Effector memory CD4-positive, alpha-beta T cell (primary cell): ENCODE data around the gene GAMT.

Source experiments
- DNase-seq, 3 donors: peaks; one replicate each; pipeline ENCODE4 v3.0.0-alpha.2; 2020
- H3K27ac ChIP-seq: 2 replicates; pipeline ENCODE4 v1.7.0; 2013; ENCODE audit warnings: mild to moderate bottlenecking, low read length, moderate library complexity; ENCODE audit not compliant: insufficient read depth, poor library complexity, severe bottlenecking
- H3K27me3 ChIP-seq: replicated peaks from 2 replicates; pipeline ENCODE4 v1.7.0; 2013; ENCODE audit warnings: mild to moderate bottlenecking, low read length; ENCODE audit not compliant: insufficient read depth, control insufficient read depth, poor library complexity, severe bottlenecking
- H3K36me3 ChIP-seq: 2 replicates; pipeline ENCODE4 v1.7.0; 2013; ENCODE audit warnings: mild to moderate bottlenecking, low read length, moderate library complexity; ENCODE audit not compliant: control insufficient read depth, insufficient read depth
- H3K4me1 ChIP-seq: 2 replicates; pipeline ENCODE4 v1.7.0; 2013; ENCODE audit warnings: low read length, mild to moderate bottlenecking; ENCODE audit not compliant: control insufficient read depth, insufficient read depth, poor library complexity, severe bottlenecking
- H3K4me3 ChIP-seq: 2 replicates; pipeline ENCODE4 v1.7.0; 2013; ENCODE audit warnings: low read length, low read depth, mild to moderate bottlenecking; ENCODE audit not compliant: insufficient read depth, poor library complexity, severe bottlenecking
- H3K9me3 ChIP-seq: 2 replicates; pipeline ENCODE4 v1.7.0; 2013; ENCODE audit warnings: mild to moderate bottlenecking, low read length, moderate library complexity; ENCODE audit not compliant: control insufficient read depth

Gene GAMT

DNA sequence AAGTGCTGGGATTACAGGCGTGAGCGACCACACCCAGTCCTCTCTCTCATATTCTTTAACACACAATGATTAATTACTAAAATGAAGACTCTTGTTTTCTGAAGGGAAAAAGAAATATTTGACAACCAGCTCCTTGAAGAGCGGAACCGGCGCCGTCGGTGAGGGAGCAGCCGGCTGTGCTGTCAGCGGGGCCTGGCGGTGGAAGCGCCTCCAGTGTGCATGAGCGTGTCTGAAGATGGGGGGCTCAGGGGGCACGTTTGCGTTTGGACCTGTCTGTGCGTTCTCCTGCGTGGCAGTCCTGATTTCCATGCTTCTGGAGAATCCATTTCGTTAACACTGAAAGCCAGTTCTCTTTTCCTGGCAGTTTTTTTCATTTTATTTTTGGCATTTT lies 24.9 kb downstream of the GAMT start:
- H3K4me3 ChIP-seq: no peak overlapping the region
- H3K27me3 ChIP-seq: no peaks in the 10 kb centered on the region
- no peak overlapping the region for H3K27ac ChIP-seq
- H3K9me3 ChIP-seq: no peaks in the 10 kb centered on the region
- H3K4me1 ChIP-seq: no peaks in the 10 kb centered on the region
- no peak for DNase-seq
- peaks cover 1% of the 10 kb centered on the region for H3K36me3 ChIP-seq

DNA sequence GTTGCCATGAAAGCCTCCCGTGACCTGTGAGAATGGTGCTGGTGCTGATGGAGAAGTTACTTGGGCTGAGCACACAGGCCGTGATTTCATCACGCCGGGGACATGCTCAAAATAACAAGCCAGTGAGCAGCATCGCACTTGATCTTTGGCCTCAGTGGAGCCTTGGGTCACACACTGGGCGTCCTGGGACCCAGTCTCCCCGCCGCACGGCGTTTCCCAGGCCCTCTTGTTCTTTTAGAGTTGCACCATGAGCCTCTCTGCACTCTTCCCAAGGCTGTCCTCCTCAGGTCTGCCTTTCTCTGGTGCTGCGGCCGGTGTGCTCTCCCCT lies 27.1 kb downstream of the GAMT start:
- H3K27me3 ChIP-seq: no peaks in the 10 kb centered on the region
- no peak overlapping the region for H3K4me3 ChIP-seq
- H3K27ac ChIP-seq: no peak overlapping the region
- H3K9me3 ChIP-seq: no peaks in the 10 kb centered on the region
- no peak for DNase-seq
- H3K36me3 ChIP-seq: peaks cover 11% of the 10 kb centered on the region
- no peaks in the 10 kb centered on the region for H3K4me1 ChIP-seq

DNA sequence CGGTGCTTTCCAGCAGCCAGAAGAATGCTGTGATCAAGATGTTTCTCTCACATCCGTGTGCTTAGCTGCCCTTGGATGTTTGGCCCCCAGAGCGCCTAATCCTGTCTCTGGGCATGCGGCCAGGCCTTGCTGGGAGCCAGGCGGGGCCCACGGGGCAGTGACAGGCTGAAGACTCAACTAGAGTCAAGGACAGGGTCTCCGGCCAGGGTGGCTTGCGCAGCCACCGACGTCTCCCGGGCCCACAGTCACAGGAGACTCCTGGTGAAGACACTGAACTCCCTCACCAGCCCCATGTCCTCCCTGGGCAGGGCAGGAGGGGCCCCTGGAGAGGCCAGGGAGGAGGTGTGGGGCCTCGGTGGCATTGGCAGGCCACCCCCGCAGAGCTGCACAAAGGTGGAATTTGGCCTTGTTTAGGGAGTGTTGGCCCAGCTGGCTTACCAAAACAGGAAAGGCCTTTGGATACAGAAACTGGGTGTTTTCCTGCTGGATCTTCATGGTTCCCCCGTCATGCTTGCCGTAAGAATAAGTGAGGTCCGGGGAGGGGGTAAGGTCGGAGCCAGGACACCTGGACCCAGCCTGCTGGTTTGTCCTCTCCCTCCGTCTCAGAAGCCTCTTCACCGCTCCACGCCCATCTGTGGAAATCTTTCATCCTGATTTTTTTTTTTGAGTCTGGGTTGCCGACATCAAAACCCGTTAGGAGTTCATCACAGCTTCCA lies 27.6 kb downstream of the GAMT start:
- H3K4me3 ChIP-seq: no peak overlapping the region
- DNase-seq: no peak
- no peaks in the 10 kb centered on the region for H3K4me1 ChIP-seq
- peaks cover 11% of the 10 kb centered on the region for H3K36me3 ChIP-seq
- no peak overlapping the region for H3K27ac ChIP-seq
- no peaks in the 10 kb centered on the region for H3K9me3 ChIP-seq
- no peaks in the 10 kb centered on the region for H3K27me3 ChIP-seq

DNA sequence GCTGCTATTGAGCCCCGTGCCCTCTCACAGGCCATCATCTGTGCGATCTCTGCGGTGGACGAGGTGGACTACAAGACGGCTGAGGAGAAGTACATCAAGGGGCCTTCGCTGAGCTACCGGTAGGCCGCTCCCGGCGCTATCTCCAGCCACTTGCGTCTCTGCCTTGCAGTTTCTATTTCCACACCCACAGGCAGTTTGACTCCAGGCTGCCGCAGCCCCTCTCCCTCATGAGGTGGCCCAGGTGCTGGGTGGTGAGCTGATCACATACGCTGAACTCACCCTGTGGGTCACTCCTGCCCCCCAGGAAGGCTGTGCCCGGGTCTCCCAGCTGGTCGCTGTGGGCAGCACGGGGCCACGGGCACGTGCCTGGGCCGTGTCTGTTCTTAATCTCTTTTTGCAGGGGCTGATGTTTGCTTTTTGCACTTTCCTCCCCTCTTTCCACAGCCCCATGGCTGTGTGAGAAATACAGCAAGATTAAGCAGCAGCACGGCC lies 28.3 kb downstream of the GAMT start:
- Histone ChIP-seq H3K27ac (no peak overlapping the region), H3K9me3 (no peaks in the 10 kb centered on the region), H3K4me3 (no peak overlapping the region), H3K27me3 (no peaks in the 10 kb centered on the region), H3K36me3 (peaks cover 11% of the 10 kb centered on the region), H3K4me1 (no peaks in the 10 kb centered on the region)
- no peak for DNase-seq

DNA sequence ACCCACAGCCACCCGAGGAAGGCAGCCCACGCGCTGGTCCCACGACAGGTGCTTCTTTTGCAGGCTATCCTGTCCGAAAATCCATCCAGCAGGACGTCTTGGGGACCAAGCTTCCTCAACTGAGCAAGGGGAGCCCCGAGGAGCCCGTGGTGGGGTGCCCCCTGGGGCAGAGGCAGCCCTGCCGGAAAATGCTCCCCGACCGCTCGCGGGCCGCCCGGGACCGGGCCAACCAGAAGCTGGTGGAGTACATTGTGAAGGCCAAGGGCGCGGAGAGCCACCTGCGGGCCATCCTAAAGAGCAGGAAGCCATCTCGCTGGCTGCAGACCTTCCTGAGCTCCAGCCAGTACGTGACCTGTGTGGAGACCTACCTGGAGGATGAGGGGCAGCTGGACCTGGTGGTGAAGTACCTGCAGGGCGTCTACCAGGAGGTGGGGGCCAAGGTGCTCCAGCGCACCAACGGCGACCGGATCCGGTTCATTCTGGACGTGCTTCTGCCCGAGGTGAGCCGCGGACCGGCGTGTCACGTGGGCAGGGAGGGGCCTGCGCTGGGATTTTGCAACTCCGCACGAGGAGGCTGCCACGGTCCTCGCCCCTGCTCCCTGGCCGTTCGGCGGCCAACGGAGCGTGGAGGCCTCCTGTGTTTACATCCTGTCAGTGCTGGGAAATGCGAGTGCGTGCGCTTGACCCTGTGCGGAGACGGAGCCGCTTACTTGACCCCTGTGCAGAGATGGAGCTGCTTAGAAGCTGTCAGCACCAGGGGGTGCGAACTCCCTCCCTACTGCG lies 30.6 kb downstream of the GAMT start:
- no peak overlapping the region for H3K4me3 ChIP-seq
- DNase-seq: no peak
- H3K36me3 ChIP-seq: peaks cover 14% of the 10 kb centered on the region
- no peaks in the 10 kb centered on the region for H3K4me1 ChIP-seq
- no peaks in the 10 kb centered on the region for H3K9me3 ChIP-seq
- H3K27ac ChIP-seq: no peak overlapping the region
- no peaks in the 10 kb centered on the region for H3K27me3 ChIP-seq

DNA sequence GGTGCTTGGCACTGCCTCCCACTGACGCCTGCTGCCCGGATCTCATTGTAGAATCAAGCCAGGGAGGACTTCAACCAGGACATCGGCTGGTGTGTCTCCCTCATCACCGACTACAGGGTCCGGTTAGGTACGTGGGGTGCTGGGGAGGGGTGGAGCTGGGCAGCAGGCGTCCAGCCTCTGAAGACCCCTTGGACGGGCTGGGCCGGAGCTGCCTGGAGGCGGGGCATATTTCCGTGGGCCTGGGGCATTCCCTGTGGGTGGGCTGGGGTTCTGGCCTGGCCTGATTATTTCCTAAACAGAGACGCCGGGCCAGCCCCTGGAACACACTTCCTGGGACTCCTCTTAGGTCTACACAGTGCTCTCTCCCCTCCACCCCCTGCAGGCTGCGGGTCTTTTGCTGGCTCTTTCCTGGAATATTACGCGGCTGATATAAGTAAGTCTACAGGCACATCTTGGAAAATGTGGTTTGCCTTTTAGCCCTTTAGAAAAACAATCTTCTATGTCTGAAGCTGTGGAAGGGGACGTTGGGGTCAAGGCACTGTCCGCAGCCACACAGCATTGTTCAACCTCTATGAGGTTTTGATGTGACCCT lies 32.0 kb downstream of the GAMT start:
- H3K9me3 ChIP-seq: no peaks in the 10 kb centered on the region
- H3K27me3 ChIP-seq: no peaks in the 10 kb centered on the region
- peaks cover 14% of the 10 kb centered on the region for H3K36me3 ChIP-seq
- H3K27ac ChIP-seq: no peak overlapping the region
- no peak overlapping the region for H3K4me3 ChIP-seq
- no peak for DNase-seq
- no peaks in the 10 kb centered on the region for H3K4me1 ChIP-seq

DNA sequence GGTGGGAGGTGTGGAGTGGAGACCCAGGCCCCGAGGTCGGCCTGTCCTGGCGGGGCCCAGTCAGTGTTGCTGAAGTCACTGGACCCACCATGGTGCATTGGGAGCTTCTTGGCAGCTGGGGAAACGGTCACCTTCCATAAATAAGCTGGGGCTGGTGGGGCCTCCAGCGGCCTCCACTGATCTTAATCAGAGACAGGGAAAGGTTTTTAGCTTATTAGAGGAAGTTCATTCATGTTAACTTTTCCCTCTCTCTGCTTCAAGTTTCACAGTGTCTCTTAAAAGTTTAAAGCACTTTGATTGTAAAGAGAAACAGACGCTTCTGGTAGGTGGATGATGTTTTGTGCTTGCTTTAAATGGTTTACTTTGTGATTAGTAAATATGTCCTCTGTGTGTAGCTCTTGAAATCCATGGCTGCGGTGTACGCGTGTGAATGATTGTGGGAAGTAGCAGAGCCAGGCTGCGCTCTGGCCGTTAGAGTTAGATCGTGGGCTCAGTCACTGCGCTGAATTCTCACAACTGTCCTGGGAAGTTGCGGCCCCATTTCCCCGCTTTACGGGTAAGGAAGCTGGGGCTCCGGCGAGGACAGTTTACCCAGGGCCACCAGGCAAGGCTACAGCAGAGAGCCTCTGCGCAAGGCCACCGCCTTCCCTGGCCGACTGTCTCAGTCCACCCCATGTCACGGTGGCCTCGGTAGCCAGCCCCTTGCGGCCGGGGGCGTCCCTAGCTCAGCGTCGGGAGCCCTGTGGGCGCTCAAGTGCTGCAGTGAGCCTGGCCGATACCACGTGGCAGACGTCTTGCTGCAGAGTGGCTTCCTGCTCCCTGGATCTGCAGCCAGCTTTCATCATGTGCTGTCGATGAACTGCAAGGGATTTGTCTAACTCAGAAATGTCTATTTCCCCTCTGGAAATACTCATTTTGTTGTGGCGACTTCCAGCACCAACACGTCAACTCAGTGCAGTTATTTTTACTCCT lies 34.2 kb downstream of the GAMT start:
- no peak for DNase-seq
- no peak overlapping the region for H3K27ac ChIP-seq

DNA sequence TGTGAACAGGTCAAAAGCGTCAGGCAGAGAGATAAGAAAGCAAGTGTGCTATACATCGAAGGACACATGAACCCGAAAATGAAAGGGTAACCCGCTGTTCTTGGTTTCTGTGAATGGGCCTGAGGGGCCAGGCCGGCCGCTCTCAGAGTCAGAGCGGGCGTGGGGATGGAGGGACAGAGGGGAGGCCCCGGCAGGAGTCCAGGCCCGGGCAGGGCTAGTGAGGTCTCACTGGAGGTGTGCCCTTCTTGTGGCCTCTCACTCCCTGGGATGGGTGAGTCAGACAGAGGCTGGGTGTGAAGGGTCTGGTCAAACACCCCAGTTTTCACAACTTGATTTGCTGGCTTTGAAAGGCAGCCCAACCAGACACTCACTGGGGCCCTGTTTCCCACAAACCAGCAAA lies 35.0 kb downstream of the GAMT start:
- Histone ChIP-seq H3K9me3 (no peaks in the 10 kb centered on the region), H3K4me3 (no peak overlapping the region), H3K27ac (no peak overlapping the region), H3K36me3 (peaks cover 11% of the 10 kb centered on the region), H3K27me3 (no peaks in the 10 kb centered on the region), H3K4me1 (peaks cover 7% of the 10 kb centered on the region)
- no peak for DNase-seq

More for the DNA sequence above, 34.2 kb downstream of the GAMT start:
- H3K4me1 ChIP-seq: peaks cover 7% of the 10 kb centered on the region
- no peak overlapping the region for H3K4me3 ChIP-seq
- peaks cover 14% of the 10 kb centered on the region for H3K36me3 ChIP-seq
- H3K27me3 ChIP-seq: no peaks in the 10 kb centered on the region
- H3K9me3 ChIP-seq: no peaks in the 10 kb centered on the region

DNA sequence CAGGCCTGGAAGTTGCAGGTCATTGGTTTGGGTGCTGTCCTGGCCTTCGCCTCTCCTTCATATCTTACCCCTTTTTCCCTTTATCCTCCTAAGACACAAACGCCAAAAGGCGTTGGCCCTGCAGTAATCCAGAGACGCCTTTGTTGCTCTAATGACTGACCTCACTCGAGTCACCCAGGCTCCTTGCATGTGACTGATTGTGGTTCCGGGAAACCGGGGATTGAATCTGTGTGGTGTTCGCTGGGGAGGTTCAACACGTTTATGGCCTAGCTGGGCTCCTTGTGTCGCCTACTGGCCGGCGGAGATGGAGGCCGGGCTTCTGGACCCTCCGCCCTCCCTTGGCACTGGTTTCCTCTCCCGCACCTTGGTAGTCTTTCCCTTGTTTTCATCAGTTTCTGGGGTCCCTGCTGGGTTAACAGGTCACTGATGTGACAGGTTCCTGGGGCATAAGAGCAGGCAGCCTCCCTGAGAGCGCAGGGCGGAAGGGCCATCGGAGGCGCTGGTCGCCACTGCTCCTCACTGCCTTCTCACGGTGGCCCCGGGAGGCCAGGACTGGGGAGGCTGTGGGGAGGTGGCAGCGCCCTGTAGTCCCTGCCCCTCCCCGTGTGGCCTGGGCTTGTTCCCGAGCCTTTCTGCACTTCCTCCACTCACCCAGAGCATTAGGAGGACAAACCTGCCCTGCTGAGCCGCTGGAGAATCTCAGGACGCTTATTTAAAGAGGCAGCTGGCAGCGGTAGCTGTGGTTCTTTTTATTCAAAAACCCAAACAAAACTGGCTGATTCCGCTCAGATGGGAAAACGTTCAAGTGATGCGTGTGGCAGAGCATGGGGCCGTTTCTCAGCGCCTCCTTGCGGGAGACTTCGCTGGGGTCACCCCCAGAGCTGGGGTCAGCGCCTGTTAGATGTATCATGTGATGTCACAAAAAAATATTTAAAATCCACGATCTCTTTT lies 35.7 kb downstream of the GAMT start:
- Histone ChIP-seq H3K9me3 (no peaks in the 10 kb centered on the region), H3K27ac (no peak overlapping the region), H3K4me3 (no peak overlapping the region), H3K36me3 (peaks cover 7% of the 10 kb centered on the region), H3K27me3 (no peaks in the 10 kb centered on the region), H3K4me1 (peaks cover 7% of the 10 kb centered on the region)
- no peak for DNase-seq
